GM12878 (cell line): ENCODE measurements around the gene TTLL1.
"Not testable (repeated sequence)": the region's sequence is repeated elsewhere in the genome, so short reads cannot be mapped to it uniquely, and the experiment has no call there.

Source experiments
- LARP7 ChIP-seq: fragments of 450-650 bp; IDR thresholded peaks from 2 replicates; pipeline ENCODE4 v1.6.1; 2017; ENCODE audit warnings: mild to moderate bottlenecking
- MTA2 ChIP-seq: fragments of 450-650 bp; IDR thresholded peaks from 2 replicates; pipeline ENCODE4 v1.6.1; 2016; ENCODE audit warnings: low read depth, mild to moderate bottlenecking, moderate library complexity
- POLR2AphosphoS5 ChIP-seq: IDR thresholded peaks from 2 replicates; pipeline ENCODE4 v1.6.1; 2011; ENCODE audit warnings: mild to moderate bottlenecking, low read length, inconsistent platforms
- ZNF24 ChIP-seq: fragments of 450-650 bp; IDR thresholded peaks from 2 replicates; pipeline ENCODE4 v1.6.1; 2017; ENCODE audit warnings: antibody characterized with exemption, mild to moderate bottlenecking
- TF ChIP-seq, protein P1 (sequence below), 3 experiments: IDR thresholded peaks in 2 of 3; conservative IDR thresholded peaks in 1 of 3; 2 replicates each; pipeline ENCODE4 v1.5.1; 2011; ENCODE audit warnings: low read depth in 3 of 3, low read length in 3 of 3, mild to moderate bottlenecking in 3 of 3, control low read depth in 2 of 3, moderate library complexity in 2 of 3, inconsistent platforms in 1 of 3, mixed read lengths in 1 of 3; ENCODE audit not compliant: control insufficient read depth in 2 of 3, insufficient read depth in 1 of 3; ENCODE audit errors: extremely low read depth in 1 of 3
- TF ChIP-seq, protein P2 (sequence below): IDR thresholded peaks from 2 replicates; pipeline ENCODE4 v1.6.1; 2012; ENCODE audit warnings: low read depth, low read length, improper control_type of control experiment
- TF ChIP-seq, protein P3 (sequence below): fragments of 450-650 bp; IDR thresholded peaks from 2 replicates; pipeline ENCODE4 v1.6.1; 2014; ENCODE audit warnings: mild to moderate bottlenecking
- TF ChIP-seq, protein P4 (sequence below): fragments of 450-650 bp; IDR thresholded peaks from 2 replicates; pipeline ENCODE4 v1.6.1; 2018; ENCODE audit warnings: mild to moderate bottlenecking, low read depth, moderate library complexity; ENCODE audit not compliant: partially characterized antibody

DNA sequence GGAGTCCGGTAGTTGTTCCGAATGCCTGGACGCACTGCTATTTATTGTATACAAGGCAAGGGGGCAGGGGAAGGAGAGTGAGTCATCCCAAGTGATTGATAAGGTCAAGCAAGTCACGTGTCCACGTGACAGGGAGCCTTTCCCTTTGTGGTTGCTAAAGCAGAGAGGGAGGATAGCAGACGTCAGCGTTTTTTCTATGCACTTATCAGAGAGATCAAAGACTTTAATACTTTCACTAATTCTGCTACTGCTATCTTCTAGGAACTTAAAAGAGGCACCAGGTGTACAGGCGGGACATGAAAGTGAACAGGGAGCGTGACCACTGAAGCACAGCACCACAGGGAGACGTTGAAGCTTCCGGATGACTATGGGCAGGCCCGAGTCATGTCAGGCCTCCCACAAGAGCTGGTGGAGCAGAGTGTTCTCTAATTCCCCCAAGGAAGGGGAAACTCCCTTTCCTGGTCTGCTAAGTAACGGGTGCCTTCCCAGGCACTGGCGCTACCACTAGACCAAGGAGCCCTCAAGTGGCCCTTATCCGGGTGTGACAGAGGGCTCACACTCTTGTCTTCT, 14.9 kb upstream of the TTLL1 start:
- TF ChIP-seq, protein P1, sequence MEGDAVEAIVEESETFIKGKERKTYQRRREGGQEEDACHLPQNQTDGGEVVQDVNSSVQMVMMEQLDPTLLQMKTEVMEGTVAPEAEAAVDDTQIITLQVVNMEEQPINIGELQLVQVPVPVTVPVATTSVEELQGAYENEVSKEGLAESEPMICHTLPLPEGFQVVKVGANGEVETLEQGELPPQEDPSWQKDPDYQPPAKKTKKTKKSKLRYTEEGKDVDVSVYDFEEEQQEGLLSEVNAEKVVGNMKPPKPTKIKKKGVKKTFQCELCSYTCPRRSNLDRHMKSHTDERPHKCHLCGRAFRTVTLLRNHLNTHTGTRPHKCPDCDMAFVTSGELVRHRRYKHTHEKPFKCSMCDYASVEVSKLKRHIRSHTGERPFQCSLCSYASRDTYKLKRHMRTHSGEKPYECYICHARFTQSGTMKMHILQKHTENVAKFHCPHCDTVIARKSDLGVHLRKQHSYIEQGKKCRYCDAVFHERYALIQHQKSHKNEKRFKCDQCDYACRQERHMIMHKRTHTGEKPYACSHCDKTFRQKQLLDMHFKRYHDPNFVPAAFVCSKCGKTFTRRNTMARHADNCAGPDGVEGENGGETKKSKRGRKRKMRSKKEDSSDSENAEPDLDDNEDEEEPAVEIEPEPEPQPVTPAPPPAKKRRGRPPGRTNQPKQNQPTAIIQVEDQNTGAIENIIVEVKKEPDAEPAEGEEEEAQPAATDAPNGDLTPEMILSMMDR (IDR thresholded peaks at IDR 0.05 in 2 of 3, conservative IDR thresholded peaks at IDR 0.05 in 1 of 3; ENCODE audit: control insufficient read depth in 2 of 3, extremely low read depth in 1 of 3, insufficient read depth in 1 of 3, low read depth in 3 of 3, low read length in 3 of 3) = not testable (repeated sequence)
- TF ChIP-seq, protein P2, sequence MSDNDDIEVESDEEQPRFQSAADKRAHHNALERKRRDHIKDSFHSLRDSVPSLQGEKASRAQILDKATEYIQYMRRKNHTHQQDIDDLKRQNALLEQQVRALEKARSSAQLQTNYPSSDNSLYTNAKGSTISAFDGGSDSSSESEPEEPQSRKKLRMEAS = not testable (repeated sequence)
- TF ChIP-seq LARP7, POLR2AphosphoS5, MTA2, ZNF24: not testable (repeated sequence)
- TF ChIP-seq, protein P3, sequence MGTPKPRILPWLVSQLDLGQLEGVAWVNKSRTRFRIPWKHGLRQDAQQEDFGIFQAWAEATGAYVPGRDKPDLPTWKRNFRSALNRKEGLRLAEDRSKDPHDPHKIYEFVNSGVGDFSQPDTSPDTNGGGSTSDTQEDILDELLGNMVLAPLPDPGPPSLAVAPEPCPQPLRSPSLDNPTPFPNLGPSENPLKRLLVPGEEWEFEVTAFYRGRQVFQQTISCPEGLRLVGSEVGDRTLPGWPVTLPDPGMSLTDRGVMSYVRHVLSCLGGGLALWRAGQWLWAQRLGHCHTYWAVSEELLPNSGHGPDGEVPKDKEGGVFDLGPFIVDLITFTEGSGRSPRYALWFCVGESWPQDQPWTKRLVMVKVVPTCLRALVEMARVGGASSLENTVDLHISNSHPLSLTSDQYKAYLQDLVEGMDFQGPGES = not testable (repeated sequence)
- TF ChIP-seq, protein P4, sequence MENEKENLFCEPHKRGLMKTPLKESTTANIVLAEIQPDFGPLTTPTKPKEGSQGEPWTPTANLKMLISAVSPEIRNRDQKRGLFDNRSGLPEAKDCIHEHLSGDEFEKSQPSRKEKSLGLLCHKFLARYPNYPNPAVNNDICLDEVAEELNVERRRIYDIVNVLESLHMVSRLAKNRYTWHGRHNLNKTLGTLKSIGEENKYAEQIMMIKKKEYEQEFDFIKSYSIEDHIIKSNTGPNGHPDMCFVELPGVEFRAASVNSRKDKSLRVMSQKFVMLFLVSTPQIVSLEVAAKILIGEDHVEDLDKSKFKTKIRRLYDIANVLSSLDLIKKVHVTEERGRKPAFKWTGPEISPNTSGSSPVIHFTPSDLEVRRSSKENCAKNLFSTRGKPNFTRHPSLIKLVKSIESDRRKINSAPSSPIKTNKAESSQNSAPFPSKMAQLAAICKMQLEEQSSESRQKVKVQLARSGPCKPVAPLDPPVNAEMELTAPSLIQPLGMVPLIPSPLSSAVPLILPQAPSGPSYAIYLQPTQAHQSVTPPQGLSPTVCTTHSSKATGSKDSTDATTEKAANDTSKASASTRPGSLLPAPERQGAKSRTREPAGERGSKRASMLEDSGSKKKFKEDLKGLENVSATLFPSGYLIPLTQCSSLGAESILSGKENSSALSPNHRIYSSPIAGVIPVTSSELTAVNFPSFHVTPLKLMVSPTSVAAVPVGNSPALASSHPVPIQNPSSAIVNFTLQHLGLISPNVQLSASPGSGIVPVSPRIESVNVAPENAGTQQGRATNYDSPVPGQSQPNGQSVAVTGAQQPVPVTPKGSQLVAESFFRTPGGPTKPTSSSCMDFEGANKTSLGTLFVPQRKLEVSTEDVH = not testable (repeated sequence)
